IMR-90 (cell line): Measurements from ENCODE around the gene SDK1. TPM values are rescaled to one million over a fixed set of nuclear protein-coding genes. Genes with fewer than 3 reads are reported as not detected.

Experiments used
- ATAC-seq: fragments of 200-7000 bp; cut with Tn5 transposase; 2 replicates; pipeline ENCODE4 v1.9.1; 2020; ENCODE audit warnings: low read depth, mild to moderate bottlenecking, moderate library complexity
- BruUV-seq: library from RNA; stranded (reverse); fragments of 400-500 nt; replicated peaks from 2 replicates; lab custom pipeline; 2021; lab: Mats Ljungman, UMichigan
- CTCF ChIA-PET: fragments of 300-600 bp; formaldehyde crosslinking; extraction: SDS; loops from one replicate; lab custom pipeline; 2021; ENCODE audit warnings: antibody characterized with exemption; lab: Yijun Ruan, JAX
- POLR2A ChIA-PET: fragments of 300-600 bp; sonication (Branson Sonifier 250); formaldehyde crosslinking; loops from one replicate; lab custom pipeline; 2022; ENCODE audit warnings: antibody characterized with exemption; ENCODE audit not compliant: unreplicated experiment; lab: Charles Lee
- DNase-seq: peaks from one replicate; pipeline ENCODE4 v3.0.0; 2013
- H2AFZ ChIP-seq: replicated peaks from 2 replicates; pipeline ENCODE3; 2013; ENCODE audit warnings: low read length, mild to moderate bottlenecking; ENCODE audit not compliant: poor library complexity
- H2AK5ac ChIP-seq: 2 replicates; pipeline ENCODE4 v1.6.1; 2013; ENCODE audit warnings: low read depth, low read length, inconsistent platforms
- H2AK9ac ChIP-seq: replicated peaks from 2 replicates; pipeline ENCODE3; 2013; ENCODE audit warnings: mild to moderate bottlenecking, low read depth, low read length, moderate library complexity; ENCODE audit not compliant: poor library complexity
- H2BK120ac ChIP-seq: 2 replicates; pipeline ENCODE4 v1.6.1; 2013; ENCODE audit warnings: low read depth, low read length, inconsistent platforms
- H2BK15ac ChIP-seq: 3 replicates; pipeline ENCODE4 v1.6.1; 2013; ENCODE audit warnings: low read depth, low read length, inconsistent platforms
- H2BK20ac ChIP-seq: 2 replicates; pipeline ENCODE4 v1.6.1; 2013; ENCODE audit warnings: low read depth, mild to moderate bottlenecking, inconsistent platforms, low read length, moderate library complexity
- H2BK5ac ChIP-seq: 2 replicates; pipeline ENCODE4 v1.6.1; 2013; ENCODE audit warnings: mild to moderate bottlenecking, low read depth, low read length, inconsistent platforms; ENCODE audit not compliant: poor library complexity, severe bottlenecking
- H3K14ac ChIP-seq: replicated peaks from 2 replicates; pipeline ENCODE4 v1.6.1; 2013; ENCODE audit warnings: low read depth, low read length, inconsistent platforms
- H3K18ac ChIP-seq: 2 replicates; pipeline ENCODE4 v1.6.1; 2013; ENCODE audit warnings: low read depth, low read length, control low read depth
- H3K23ac ChIP-seq: 2 replicates; pipeline ENCODE4 v1.6.1; 2013; ENCODE audit warnings: low read depth, low read length, inconsistent platforms
- H3K27ac ChIP-seq: 2 replicates; pipeline ENCODE4 v1.5.1; 2013; ENCODE audit warnings: mild to moderate bottlenecking, control low read depth, low read length; ENCODE audit not compliant: insufficient read depth
- H3K27me3 ChIP-seq: 2 replicates; pipeline ENCODE4 v1.6.1; 2013; ENCODE audit warnings: low read length; ENCODE audit not compliant: control insufficient read depth, insufficient read depth
- H3K36me3 ChIP-seq: 2 replicates; pipeline ENCODE4 v1.6.1; 2013; ENCODE audit warnings: low read length, mixed read lengths; ENCODE audit not compliant: control insufficient read depth, insufficient read depth
- H3K4ac ChIP-seq: 2 replicates; pipeline ENCODE4 v1.6.1; 2013; ENCODE audit warnings: low read depth, low read length, inconsistent platforms
- H3K4me1 ChIP-seq: 2 replicates; pipeline ENCODE4 v1.6.1; 2013; ENCODE audit warnings: low read length, mixed read lengths; ENCODE audit not compliant: control insufficient read depth, insufficient read depth
- H3K4me2 ChIP-seq: 2 replicates; pipeline ENCODE4 v1.6.1; 2013; ENCODE audit warnings: low read depth, mild to moderate bottlenecking, control low read depth, low read length, moderate library complexity
- H3K4me3 ChIP-seq: 2 replicates; pipeline ENCODE4 v1.5.1; 2013; ENCODE audit warnings: low read depth, mild to moderate bottlenecking, control low read depth, low read length, moderate library complexity; ENCODE audit not compliant: insufficient read depth
- H3K56ac ChIP-seq: 2 replicates; pipeline ENCODE4 v1.6.1; 2013; ENCODE audit warnings: low read length, inconsistent platforms; ENCODE audit not compliant: insufficient read depth; ENCODE audit errors: extremely low read depth
- H3K79me1 ChIP-seq, 2 experiments: 2 replicates each; pipeline ENCODE4 v1.6.1; 2013; ENCODE audit warnings: low read length in 2 of 2, inconsistent platforms in 1 of 2, low read depth in 1 of 2
- H3K9ac ChIP-seq: 2 replicates; pipeline ENCODE4 v1.6.1; 2013; ENCODE audit warnings: low read depth, low read length, control low read depth
- H3K9me1 ChIP-seq: 2 replicates; pipeline ENCODE4 v1.6.1; 2013; ENCODE audit warnings: low read length, inconsistent platforms; ENCODE audit not compliant: insufficient read depth
- H3K9me3 ChIP-seq: 2 replicates; pipeline ENCODE4 v1.6.1; 2013; ENCODE audit warnings: low read length; ENCODE audit not compliant: control insufficient read depth, insufficient read depth
- H4K20me1 ChIP-seq: 2 replicates; pipeline ENCODE4 v1.6.1; 2013; ENCODE audit warnings: low read length, inconsistent platforms; ENCODE audit not compliant: insufficient read depth
- H4K5ac ChIP-seq: 2 replicates; pipeline ENCODE4 v1.6.1; 2013; ENCODE audit warnings: mild to moderate bottlenecking, low read depth, low read length, control low read depth
- H4K8ac ChIP-seq, 2 experiments: 2 replicates each; pipeline ENCODE4 v1.6.1; 2013; ENCODE audit warnings: low read depth in 2 of 2, low read length in 2 of 2, control low read depth in 1 of 2, inconsistent platforms in 1 of 2
- H4K91ac ChIP-seq: 2 replicates; pipeline ENCODE4 v1.6.1; 2013; ENCODE audit warnings: low read depth, low read length, inconsistent platforms; ENCODE audit not compliant: insufficient read depth
- BHLHE40 ChIP-seq: fragments of 150-350 bp; IDR thresholded peaks from 2 replicates; pipeline ENCODE4 v1.6.1; 2016; ENCODE audit warnings: mild to moderate bottlenecking, low read depth, low read length
- CEBPB ChIP-seq: IDR thresholded peaks from 2 replicates; pipeline ENCODE4 v1.6.1; 2012; ENCODE audit warnings: low read depth, low read length, improper control_type of control experiment
- FOS ChIP-seq: fragments of 150-350 bp; IDR thresholded peaks from 2 replicates; pipeline ENCODE4 v1.6.1; 2016; ENCODE audit warnings: low read depth, low read length
- MAFK ChIP-seq: IDR thresholded peaks from 2 replicates; pipeline ENCODE4 v1.6.1; 2012; ENCODE audit warnings: low read depth, low read length, improper control_type of control experiment
- MXI1 ChIP-seq: IDR thresholded peaks from 2 replicates; pipeline ENCODE4 v1.6.1; 2012; ENCODE audit warnings: low read depth, mild to moderate bottlenecking, low read length, moderate library complexity, borderline replicate concordance
- NFE2L2 ChIP-seq: fragments of 150-350 bp; IDR thresholded peaks from 2 replicates; pipeline ENCODE4 v1.6.1; 2016; ENCODE audit warnings: low read depth, mild to moderate bottlenecking, low read length
- POLR2A ChIP-seq: IDR thresholded peaks from 2 replicates; pipeline ENCODE4 v1.6.1; 2012; ENCODE audit warnings: mild to moderate bottlenecking, low read depth, low read length
- RAD21 ChIP-seq: IDR thresholded peaks from 2 replicates; pipeline ENCODE4 v1.6.1; 2012; ENCODE audit warnings: low read length, improper control_type of control experiment
- RCOR1 ChIP-seq: IDR thresholded peaks from 2 replicates; pipeline ENCODE4 v1.6.1; 2012; ENCODE audit warnings: mild to moderate bottlenecking, low read length, improper control_type of control experiment; ENCODE audit not compliant: insufficient replicate concordance
- RFX5 ChIP-seq: IDR thresholded peaks from 2 replicates; pipeline ENCODE4 v1.8.0; 2012; ENCODE audit warnings: low read depth, mild to moderate bottlenecking, low read length, moderate library complexity
- USF2 ChIP-seq: fragments of 150-350 bp; IDR thresholded peaks from 2 replicates; pipeline ENCODE4 v1.6.1; 2017; ENCODE audit warnings: mild to moderate bottlenecking, antibody characterized with exemption, low read length, low read depth
- WGBS, 2 experiments: methylation state at CpG; one replicate each; pipeline versions ENCODE4 v1.1.5 to v1.1.7; 2013; ENCODE audit warnings: missing lambda C conversion rate in 2 of 2; ENCODE audit not compliant: insufficient read length in 1 of 2; ENCODE audit errors: extremely low coverage in 2 of 2; 5-methylcytosine and 5-hydroxymethylcytosine counted together
- dilution Hi-C: fragments of 300-500 bp; cut with HindIII; formaldehyde crosslinking; loops from one replicate; pipeline ENCODE4 v1.14.3; 2018; ENCODE audit warnings: low sequenced_read_pairs; ENCODE audit not compliant: unreplicated experiment
- in situ Hi-C: fragments of 300-500 bp; cut with MboI; formaldehyde crosslinking; loops from 3 replicates; pipeline ENCODE4 v1.14.3; 2019; ENCODE audit warnings: low sequenced_read_pairs, inconsistent platforms, mixed read lengths
- intact Hi-C: fragments of 100-400 bp; cut with micrococcal nuclease; formaldehyde crosslinking; loops from 2 replicates; pipeline ENCODE4 v1.10.0; 2022
- polyA plus RNA-seq, 3 experiments: library from polyadenylated mRNA; depleted of rRNA; stranded (reverse); fragments of >200 nt; gene quantifications; 2 replicates each; pipeline ENCODE4 v1.2.3, GENCODE V29; 2012; ENCODE audit warnings: low replicate concordance in 1 of 3
- total RNA-seq: library from RNA; depleted of rRNA; stranded (reverse); fragments of >200 nt; gene quantifications from 2 replicates; pipeline ENCODE4 v1.2.3, GENCODE V29; 2012
- TF ChIP-seq, protein P1 (sequence below): conservative IDR thresholded peaks from 2 replicates; pipeline ENCODE4 v1.5.1; 2012; ENCODE audit warnings: mild to moderate bottlenecking, low read depth, low read length, improper control_type of control experiment

The SDK1 gene
- total and polyA plus RNA-seq, 2 of the 4 experiments (the other 2 are of a cell fraction): 1.5 to 1.6 TPM

GRCh38 chr7:4177001-4177400 lies 875.9 kb downstream of the SDK1 start:
- CTCF ChIA-PET: no interaction called here
- no peak overlapping the region for H2BK15ac ChIP-seq
- no peak overlapping the region for H3K9ac ChIP-seq
- no peak overlapping the region for H2AFZ ChIP-seq
- no peak overlapping the region for H4K8ac ChIP-seq
- no peak overlapping the region for H3K56ac ChIP-seq
- BruUV-seq: no TSS peak
- H2AK9ac ChIP-seq: no peak overlapping the region
- no peak overlapping the region for H3K18ac ChIP-seq
- no peak overlapping the region for H2BK20ac ChIP-seq
- WGBS, 2 experiments: no CpG with 5 or more reads among the region's 6 CpGs
- H2BK120ac ChIP-seq: no peak overlapping the region
- no peak overlapping the region for H2AK5ac ChIP-seq
- H3K4me3 ChIP-seq: no peak overlapping the region
- H3K27ac ChIP-seq: no peak overlapping the region
- H3K36me3 ChIP-seq: no peaks in the 10 kb centered on the region
- peaks cover 24% of the 10 kb centered on the region for H3K9me3 ChIP-seq
- TF ChIP-seq RAD21 (no peak), BHLHE40 (no peak), RFX5 (no peak), MXI1 (no peak), RCOR1 (no peak), NFE2L2 (no peak), CEBPB (no peak), USF2 (no peak), POLR2A (no peak), MAFK (no peak), FOS (no peak)
- TF ChIP-seq, protein P1, sequence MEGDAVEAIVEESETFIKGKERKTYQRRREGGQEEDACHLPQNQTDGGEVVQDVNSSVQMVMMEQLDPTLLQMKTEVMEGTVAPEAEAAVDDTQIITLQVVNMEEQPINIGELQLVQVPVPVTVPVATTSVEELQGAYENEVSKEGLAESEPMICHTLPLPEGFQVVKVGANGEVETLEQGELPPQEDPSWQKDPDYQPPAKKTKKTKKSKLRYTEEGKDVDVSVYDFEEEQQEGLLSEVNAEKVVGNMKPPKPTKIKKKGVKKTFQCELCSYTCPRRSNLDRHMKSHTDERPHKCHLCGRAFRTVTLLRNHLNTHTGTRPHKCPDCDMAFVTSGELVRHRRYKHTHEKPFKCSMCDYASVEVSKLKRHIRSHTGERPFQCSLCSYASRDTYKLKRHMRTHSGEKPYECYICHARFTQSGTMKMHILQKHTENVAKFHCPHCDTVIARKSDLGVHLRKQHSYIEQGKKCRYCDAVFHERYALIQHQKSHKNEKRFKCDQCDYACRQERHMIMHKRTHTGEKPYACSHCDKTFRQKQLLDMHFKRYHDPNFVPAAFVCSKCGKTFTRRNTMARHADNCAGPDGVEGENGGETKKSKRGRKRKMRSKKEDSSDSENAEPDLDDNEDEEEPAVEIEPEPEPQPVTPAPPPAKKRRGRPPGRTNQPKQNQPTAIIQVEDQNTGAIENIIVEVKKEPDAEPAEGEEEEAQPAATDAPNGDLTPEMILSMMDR: no peak
- DNase-seq (no peak), ATAC-seq (no peak)
- no peaks in the 10 kb centered on the region for H3K4me1 ChIP-seq
- no peak overlapping the region for H3K4ac ChIP-seq
- no peaks in the 10 kb centered on the region for H3K79me1 ChIP-seq
- no peak overlapping the region for H3K23ac ChIP-seq
- no peaks in the 10 kb centered on the region for H4K20me1 ChIP-seq
- no peaks in the 10 kb centered on the region for H3K27me3 ChIP-seq
- H4K5ac ChIP-seq: no peak overlapping the region
- dilution Hi-C loops: no loop called here
- H2BK5ac ChIP-seq: no peak overlapping the region
- in situ Hi-C loops: no loop called here
- no peak overlapping the region for H4K91ac ChIP-seq
- intact Hi-C loops: no loop called here
- H3K4me2 ChIP-seq: no peak overlapping the region
- no peaks in the 10 kb centered on the region for H3K9me1 ChIP-seq
- H3K14ac ChIP-seq: no peak overlapping the region
- POLR2A ChIA-PET: no interaction called here
